ENCODE measurements around the gene ZNF784. TPM values are rescaled to one million over a fixed set of nuclear protein-coding genes. Genes with fewer than 3 reads are reported as not detected.

Gene ZNF784
- total RNA-seq, 1 experiment from 2014 or later = 9.9 TPM

- Mint-ChIP-seq H3K4me3 (peak overlapping the region; percentile 83), H3K27me3 (ENCODE audit: low read depth) (no peaks in the 10 kb centered on the region), H3K4me1 (peaks cover 28% of the 10 kb centered on the region), H3K36me3 (peaks cover 16% of the 10 kb centered on the region), H3K9me3 (no peaks in the 10 kb centered on the region), H3K27ac (peak overlapping the region; percentile 99)
- DNase-seq (ENCODE audit: low spot score) (peak; percentile 71), ATAC-seq (peak; percentile 2)
- ChIA-PET POLR2A (interaction anchor here (0.6 to 1.9 kb wide), 7 partner anchors 10 to 119 kb away, joined by 3 to 9 read pairs (median 4); partner anchors contain the start of genes NAT14, SSC5D and ZNF784), CTCF (interaction anchor here (0.5 to 4.4 kb wide), 9 partner anchors 9 to 537 kb away, joined by 3 to 55 read pairs (median 6); partner anchors contain the start of genes U2AF2 and ZNF444)
- TF ChIP-seq MXD4 (CRISPR knock-in tag; IDR thresholded peaks at IDR 0.05; ENCODE audit: borderline replicate concordance) (no peak), SP1 (CRISPR knock-in tag; conservative IDR thresholded peaks at IDR 0.05) (no peak), NFATC4 (CRISPR knock-in tag; IDR thresholded peaks at IDR 0.05) (no peak), NFYB (CRISPR knock-in tag; conservative IDR thresholded peaks at IDR 0.05; ENCODE audit: low read depth) (no peak), GRHL2 (CRISPR knock-in tag; IDR thresholded peaks at IDR 0.05; ENCODE audit: insufficient replicate concordance, severe bottlenecking) (no peak), ZNF263 (CRISPR knock-in tag; IDR thresholded peaks at IDR 0.05; ENCODE audit: low read depth) (no peak), AR (CRISPR knock-in tag; IDR thresholded peaks at IDR 0.05) (no peak), SMAD4 (CRISPR knock-in tag; IDR thresholded peaks at IDR 0.05) (no peak), ATF2 (CRISPR knock-in tag; IDR thresholded peaks at IDR 0.05; ENCODE audit: borderline replicate concordance, low read depth) (no peak), NR3C1 (CRISPR knock-in tag; conservative IDR thresholded peaks at IDR 0.05; ENCODE audit: low read depth) (no peak), ZNF425 (CRISPR knock-in tag; conservative IDR thresholded peaks at IDR 0.05) (no peak), ATF6 (CRISPR knock-in tag; IDR thresholded peaks at IDR 0.05) (no peak), ZNF512 (CRISPR knock-in tag; IDR thresholded peaks at IDR 0.05; ENCODE audit: borderline replicate concordance) (no peak), CREM (CRISPR knock-in tag; IDR thresholded peaks at IDR 0.05) (no peak), CTCF (IDR thresholded peaks at IDR 0.05) (no peak), USF1 (CRISPR knock-in tag; IDR thresholded peaks at IDR 0.05) (no peak), SMAD3 (CRISPR knock-in tag; IDR thresholded peaks at IDR 0.05; ENCODE audit: borderline replicate concordance) (no peak), MYBL2 (CRISPR knock-in tag; IDR thresholded peaks at IDR 0.05) (no peak), GABPB1 (CRISPR knock-in tag; IDR thresholded peaks at IDR 0.05) (no peak)
Observed at GRCh38 chr19:55603581-55604292, 20.6 kb downstream of the ZNF784 start.
